Colonic mucosa (tissue), 4 donors: ENCODE data around the gene PIP4K2A. TPM values are rescaled to one million over a fixed set of nuclear protein-coding genes. Genes with fewer than 3 reads are reported as not detected.

Experiments used
- DNase-seq: peaks from one replicate; pipeline ENCODE4 v3.0.0-alpha.2; 2020
- H3K27ac ChIP-seq: fragments of 200-600 bp; one replicate; pipeline ENCODE4 v1.8.0; 2021
- H3K27me3 ChIP-seq: fragments of 200-600 bp; one replicate; pipeline ENCODE4 v1.8.0; 2021
- H3K36me3 ChIP-seq: fragments of 200-600 bp; one replicate; pipeline ENCODE4 v1.8.0; 2021
- H3K4me1 ChIP-seq: fragments of 200-600 bp; one replicate; pipeline ENCODE4 v1.8.0; 2021; ENCODE audit warnings: mild to moderate bottlenecking
- H3K4me3 ChIP-seq: fragments of 200-600 bp; one replicate; pipeline ENCODE4 v1.8.0; 2021
- H3K9ac ChIP-seq, 2 donors: one replicate each; pipeline ENCODE4 v1.7.0; 2013; ENCODE audit warnings: control low read depth in 2 of 2, low read depth in 2 of 2, low read length in 2 of 2
- H3K9me3 ChIP-seq: fragments of 200-600 bp; one replicate; pipeline ENCODE4 v1.8.0; 2021
- intact Hi-C: fragments of 100-400 bp; cut with DNase I; formaldehyde crosslinking; loops from one replicate; pipeline ENCODE4 v1.14.1; 2022
- total RNA-seq, 2 donors: library from RNA; stranded (reverse); fragmentation: NEBNext Ultra II Directional in 1 of 2; extraction: Animal tissue kit (Norgen Biotek cat#: 25700) in 1 of 2; gene quantifications; one replicate each; pipeline ENCODE4 v1.2.1, GENCODE V29; 2021
- TF ChIP-seq, protein P1 (sequence below): fragments of 200-600 bp; IDR thresholded peaks from one replicate; pipeline ENCODE4 v1.8.0; 2022; ENCODE audit warnings: antibody characterized with exemption, mild to moderate bottlenecking
- donor health status: healthy.
- donor health status: DM: no; HTN: no; CAD: no.
- donor health status: DM: no; HTN: no; CAD: no.

Gene PIP4K2A
- total RNA-seq, 2 donors from 2014 or later, result 12.1 to 14.9 TPM

DNA sequence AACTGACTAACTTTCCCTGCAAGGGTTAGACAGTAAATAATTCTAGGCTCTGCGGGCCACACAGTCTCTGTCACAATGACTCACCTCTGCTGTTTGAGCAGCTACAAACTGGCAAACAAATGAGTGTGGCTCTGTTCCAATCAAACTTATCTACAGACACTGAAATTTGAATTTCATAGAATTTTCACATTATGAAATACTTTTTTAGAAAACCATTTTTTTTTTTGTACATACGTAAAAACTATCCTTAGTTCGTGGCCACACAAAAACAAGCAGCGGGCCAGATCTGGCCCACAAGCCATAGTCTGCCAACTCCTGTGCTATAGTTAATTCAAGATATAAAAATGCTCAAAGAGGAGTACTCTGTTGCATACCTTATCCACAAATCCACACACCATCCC is 32.6 kb downstream of the PIP4K2A start:
- intact Hi-C loops, result no loop called here
- peak overlapping the region; percentile 46 for H3K27ac ChIP-seq

DNA sequence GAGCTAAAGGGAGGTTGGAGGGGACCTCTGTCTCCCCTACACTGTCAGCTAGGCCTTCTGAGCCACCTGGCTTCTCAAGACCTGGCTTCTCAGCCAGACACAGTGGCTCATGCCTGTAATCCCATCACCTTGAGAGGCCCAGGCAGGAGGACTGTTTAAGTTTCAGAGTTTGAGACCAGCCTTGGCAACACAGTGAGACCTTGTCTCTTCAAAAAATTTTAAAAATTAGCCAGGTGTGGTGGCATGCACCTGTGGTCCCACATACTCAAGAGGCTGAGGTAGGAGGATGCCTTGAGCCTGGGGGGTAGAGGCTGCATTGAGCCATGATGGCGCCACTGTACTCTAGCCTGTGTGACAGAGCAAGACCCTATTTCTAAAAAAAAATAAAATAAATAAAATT is 33.1 kb downstream of the PIP4K2A start:
- Histone ChIP-seq H3K9ac (no peak overlapping the region), H3K4me1 (no peaks in the 10 kb centered on the region), H3K27ac (peak overlapping the region; percentile 46), H3K4me3 (no peak overlapping the region), H3K36me3 (no peaks in the 10 kb centered on the region), H3K9me3 (no peaks in the 10 kb centered on the region), H3K27me3 (no peaks in the 10 kb centered on the region)
- TF ChIP-seq, protein P1, sequence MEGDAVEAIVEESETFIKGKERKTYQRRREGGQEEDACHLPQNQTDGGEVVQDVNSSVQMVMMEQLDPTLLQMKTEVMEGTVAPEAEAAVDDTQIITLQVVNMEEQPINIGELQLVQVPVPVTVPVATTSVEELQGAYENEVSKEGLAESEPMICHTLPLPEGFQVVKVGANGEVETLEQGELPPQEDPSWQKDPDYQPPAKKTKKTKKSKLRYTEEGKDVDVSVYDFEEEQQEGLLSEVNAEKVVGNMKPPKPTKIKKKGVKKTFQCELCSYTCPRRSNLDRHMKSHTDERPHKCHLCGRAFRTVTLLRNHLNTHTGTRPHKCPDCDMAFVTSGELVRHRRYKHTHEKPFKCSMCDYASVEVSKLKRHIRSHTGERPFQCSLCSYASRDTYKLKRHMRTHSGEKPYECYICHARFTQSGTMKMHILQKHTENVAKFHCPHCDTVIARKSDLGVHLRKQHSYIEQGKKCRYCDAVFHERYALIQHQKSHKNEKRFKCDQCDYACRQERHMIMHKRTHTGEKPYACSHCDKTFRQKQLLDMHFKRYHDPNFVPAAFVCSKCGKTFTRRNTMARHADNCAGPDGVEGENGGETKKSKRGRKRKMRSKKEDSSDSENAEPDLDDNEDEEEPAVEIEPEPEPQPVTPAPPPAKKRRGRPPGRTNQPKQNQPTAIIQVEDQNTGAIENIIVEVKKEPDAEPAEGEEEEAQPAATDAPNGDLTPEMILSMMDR, result no peak
- intact Hi-C loops, result no loop called here
- DNase-seq, result no peak

More for the DNA sequence above, 32.6 kb downstream of the PIP4K2A start:
- no peaks in the 10 kb centered on the region for H3K36me3 ChIP-seq
- no peak overlapping the region for H3K4me3 ChIP-seq
- no peak overlapping the region for H3K9ac ChIP-seq
- no peaks in the 10 kb centered on the region for H3K27me3 ChIP-seq
- H3K9me3 ChIP-seq, result no peaks in the 10 kb centered on the region
- TF ChIP-seq, protein P1, result no peak
- no peaks in the 10 kb centered on the region for H3K4me1 ChIP-seq
- no peak for DNase-seq

DNA sequence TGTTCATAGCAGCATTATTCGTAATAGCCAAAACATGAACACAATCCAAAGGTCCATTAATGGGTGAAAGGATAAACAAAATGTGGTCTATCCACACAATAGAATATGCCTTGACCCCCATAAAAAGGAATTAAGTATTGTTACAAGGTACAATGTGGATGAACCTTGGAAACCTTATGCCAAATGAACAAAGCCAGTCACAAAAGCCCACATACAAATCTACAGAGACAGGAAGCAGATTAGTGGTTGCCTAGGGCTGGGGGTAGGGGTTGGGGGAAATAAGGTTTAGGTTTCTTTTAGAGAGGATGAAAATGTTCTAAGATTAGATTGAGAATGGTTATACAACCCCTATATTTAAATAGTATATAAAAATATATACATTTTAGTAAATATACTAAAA is 34.8 kb downstream of the PIP4K2A start:
- TF ChIP-seq, protein P1, result no peak
- no peak for DNase-seq
- H3K4me3 ChIP-seq, result no peak overlapping the region
- no peak overlapping the region for H3K9ac ChIP-seq
- no peaks in the 10 kb centered on the region for H3K36me3 ChIP-seq
- no peaks in the 10 kb centered on the region for H3K27me3 ChIP-seq
- intact Hi-C loops, result no loop called here
- H3K4me1 ChIP-seq, result no peaks in the 10 kb centered on the region
- no peaks in the 10 kb centered on the region for H3K9me3 ChIP-seq
- no peak overlapping the region for H3K27ac ChIP-seq

DNA sequence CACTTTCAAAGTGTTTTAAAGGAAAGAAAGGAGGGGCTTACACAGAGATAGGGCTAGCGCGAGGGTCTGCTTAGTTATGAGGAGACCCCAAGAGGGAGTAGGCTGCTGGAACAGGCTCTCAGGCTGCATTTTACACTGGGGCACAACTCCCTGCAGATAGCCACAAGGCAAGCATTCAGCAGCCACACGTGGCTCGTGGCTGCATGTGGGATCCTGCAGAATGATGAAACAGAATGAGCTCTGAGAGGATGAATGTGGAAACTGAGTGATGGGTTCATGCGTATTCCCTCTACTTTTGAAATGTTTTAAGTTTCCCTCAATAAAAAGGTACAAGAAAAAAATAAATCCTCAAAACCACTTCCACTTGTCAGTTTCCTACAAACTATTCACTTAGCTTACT is 37.0 kb downstream of the PIP4K2A start:
- TF ChIP-seq, protein P1, result no peak
- no peak overlapping the region for H3K4me3 ChIP-seq
- H3K9me3 ChIP-seq, result no peaks in the 10 kb centered on the region
- DNase-seq, result no peak
- intact Hi-C loops, result no loop called here
- no peak overlapping the region for H3K27ac ChIP-seq
- H3K36me3 ChIP-seq, result no peaks in the 10 kb centered on the region
- no peaks in the 10 kb centered on the region for H3K4me1 ChIP-seq
- H3K9ac ChIP-seq, result no peak overlapping the region
- no peaks in the 10 kb centered on the region for H3K27me3 ChIP-seq

DNA sequence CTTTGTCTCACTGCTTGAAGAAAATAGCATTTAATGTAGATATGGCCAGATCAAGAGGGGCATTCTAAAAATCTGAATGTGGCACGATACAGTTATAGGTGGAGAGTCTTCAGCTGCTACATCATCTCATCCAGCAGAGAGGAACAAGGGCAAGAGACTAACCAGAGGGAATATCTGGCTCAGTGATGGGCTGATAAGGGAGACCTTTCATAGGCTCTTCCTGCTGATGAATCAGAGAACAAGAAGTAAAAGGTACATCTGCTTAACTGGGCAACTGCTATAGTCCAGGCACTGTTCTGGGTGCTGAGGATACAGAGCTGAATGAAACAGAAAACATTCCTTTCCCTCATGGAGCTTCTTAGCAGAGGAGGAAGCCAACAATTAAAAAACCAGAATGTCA is 37.9 kb downstream of the PIP4K2A start:
- no peak for DNase-seq
- no peaks in the 10 kb centered on the region for H3K36me3 ChIP-seq
- no peak overlapping the region for H3K27ac ChIP-seq
- TF ChIP-seq, protein P1, result no peak
- intact Hi-C loops, result no loop called here
- no peaks in the 10 kb centered on the region for H3K27me3 ChIP-seq
- H3K9ac ChIP-seq, result no peak overlapping the region
- no peaks in the 10 kb centered on the region for H3K4me1 ChIP-seq
- no peaks in the 10 kb centered on the region for H3K9me3 ChIP-seq
- no peak overlapping the region for H3K4me3 ChIP-seq

DNA sequence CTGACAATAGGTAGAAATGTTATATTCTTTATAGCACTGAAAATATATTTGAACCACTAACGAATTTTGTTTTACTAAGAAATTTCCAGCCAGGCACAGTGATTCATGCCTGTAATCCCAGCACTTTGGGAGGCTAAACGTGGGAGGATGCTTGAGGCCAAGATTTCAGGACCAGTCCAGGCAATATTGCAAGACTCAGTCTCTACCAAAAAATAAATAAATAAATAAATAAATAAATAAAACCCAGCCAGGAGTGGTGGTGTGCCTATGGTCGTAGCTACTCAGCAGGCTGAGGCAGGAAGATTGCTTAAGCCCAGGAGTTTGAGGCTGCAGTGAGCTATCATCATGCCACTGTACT is 39.8 kb downstream of the PIP4K2A start:
- no peaks in the 10 kb centered on the region for H3K9me3 ChIP-seq
- no peak overlapping the region for H3K9ac ChIP-seq
- no peaks in the 10 kb centered on the region for H3K4me1 ChIP-seq
- H3K36me3 ChIP-seq, result no peaks in the 10 kb centered on the region
- DNase-seq, result no peak
- no peak overlapping the region for H3K27ac ChIP-seq
- TF ChIP-seq, protein P1, result no peak
- H3K4me3 ChIP-seq, result no peak overlapping the region
- intact Hi-C loops, result no loop called here
- H3K27me3 ChIP-seq, result no peaks in the 10 kb centered on the region
